ENCODE measurements around the gene CPB1.

DNA sequence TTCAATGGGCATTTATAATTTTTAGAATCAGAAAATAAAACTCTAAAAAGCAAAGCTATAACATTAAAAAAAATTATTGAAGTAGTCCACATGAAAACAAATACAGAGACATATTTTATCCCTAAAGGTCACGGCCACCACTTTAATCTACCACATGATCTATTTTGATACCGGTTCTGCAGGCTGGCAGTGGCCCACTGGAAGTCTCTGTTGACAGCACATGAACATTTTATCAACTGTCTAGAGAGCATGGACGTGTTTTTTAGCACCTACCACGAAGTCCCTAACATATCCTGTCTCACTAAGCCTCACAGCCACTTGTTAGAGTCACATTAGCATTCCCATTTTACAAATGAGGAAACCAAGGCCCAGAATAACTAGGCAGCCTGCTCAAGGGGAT, 35.7 kb downstream of the CPB1 start:
- TF ChIP-seq CTCF (IDR thresholded peaks at IDR 0.05; ENCODE audit: low read depth, low read length) (no peak), POLR2A (IDR thresholded peaks at IDR 0.05; ENCODE audit: extremely low read depth, insufficient read length) (no peak)
